C4-2B (cell line): ENCODE data around the gene AKAP8L.

Experiments
- H3K27ac ChIP-seq: fragments of 450-650 bp; 2 replicates; pipeline ENCODE4 v1.5.1; 2017
- CTCF ChIP-seq: fragments of 450-650 bp; conservative IDR thresholded peaks from 2 replicates; pipeline ENCODE4 v1.5.1; 2017; ENCODE audit warnings: mild to moderate bottlenecking
- ZFX ChIP-seq: fragments of 450-650 bp; IDR thresholded peaks from 2 replicates; pipeline ENCODE4 v1.6.1; 2017

AKAP8L gene

GRCh38 chr19:15394426-15394825 is 24.4 kb downstream of the AKAP8L start:
- TF ChIP-seq CTCF: no peak
- TF ChIP-seq ZFX: no peak
- no peak overlapping the region for H3K27ac ChIP-seq

GRCh38 chr19:15393963-15394362 is 24.8 kb downstream of the AKAP8L start:
- H3K27ac ChIP-seq: no peak overlapping the region
- no peak for TF ChIP-seq CTCF
- no peak for TF ChIP-seq ZFX

- no peak for TF ChIP-seq CTCF
- TF ChIP-seq ZFX: no peak
These were observed 28.0 kb downstream of the AKAP8L start for GRCh38 chr19:15390814-15391213.

GRCh38 chr19:15381864-15382263 is 36.9 kb downstream of the AKAP8L start:
- H3K27ac ChIP-seq: no peak overlapping the region
- no peak for TF ChIP-seq ZFX
- TF ChIP-seq CTCF: no peak

More at GRCh38 chr19:15390814-15391213, 28.0 kb downstream of the AKAP8L start:
- no peak overlapping the region for H3K27ac ChIP-seq

GRCh38 chr19:15381429-15381828 is 37.4 kb downstream of the AKAP8L start:
- TF ChIP-seq ZFX (no peak), CTCF (no peak)

GRCh38 chr19:15379999-15380647 is 38.7 kb downstream of the AKAP8L start:
- no peak for TF ChIP-seq CTCF
- no peak for TF ChIP-seq ZFX
- peak overlapping the region; percentile 99 for H3K27ac ChIP-seq

More at GRCh38 chr19:15381429-15381828, 37.4 kb downstream of the AKAP8L start:
- H3K27ac ChIP-seq: no peak overlapping the region

- TF ChIP-seq ZFX (peak; percentile 79; the same call in 1 of the 2 replicates), CTCF (no peak)
- H3K27ac ChIP-seq: peak within 1 kb of the TSS; percentile 99
These were observed 39.4 kb downstream of the AKAP8L start, which contains the start of gene AKAP8 for GRCh38 chr19:15379083-15379998. AKAP8 (minus strand) TSS chr19:15379787; CDS start chr19:15379731, 56 bp downstream.
